Suppressor macrophage treated with lipopolysaccharide for 1 hour (primary cell): ENCODE data around the gene ANKRD29.

Experiments used
- DNase-seq, 3 donors: peaks; one replicate each; pipeline ENCODE4 v3.0.0-alpha.2; 2020 to 2022

ANKRD29 gene

DNA sequence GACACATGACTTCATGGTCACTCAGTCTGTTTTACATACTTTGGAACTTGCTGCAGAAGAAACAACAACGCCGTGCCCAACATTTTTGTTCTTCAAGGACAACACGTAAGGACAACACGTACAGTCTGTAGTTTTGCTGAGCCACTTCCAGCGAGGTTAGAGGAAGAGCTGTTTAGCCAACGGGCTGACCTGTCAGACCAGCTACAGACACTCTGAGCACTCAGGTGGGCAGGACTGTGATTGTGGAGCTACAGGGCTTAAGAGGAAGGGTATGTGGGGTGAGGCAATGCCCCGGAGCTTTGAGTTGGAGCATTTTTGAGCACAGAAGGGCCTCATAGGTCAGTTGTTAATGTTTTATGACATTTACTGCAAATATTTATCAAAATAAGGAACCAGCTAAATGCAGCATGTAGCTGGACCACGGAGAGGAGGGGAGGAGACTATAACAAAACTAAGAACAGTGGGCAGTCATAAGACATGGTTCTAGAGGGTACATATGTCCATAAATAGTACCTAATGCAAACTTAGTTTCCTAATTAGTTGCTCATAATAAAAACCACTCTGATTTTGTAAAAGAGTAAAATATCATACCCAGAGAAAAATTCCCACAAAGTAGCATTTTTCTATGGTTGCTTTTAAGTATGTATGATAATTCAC is 50.1 kb downstream of the ANKRD29 start:
- no peak for DNase-seq

DNA sequence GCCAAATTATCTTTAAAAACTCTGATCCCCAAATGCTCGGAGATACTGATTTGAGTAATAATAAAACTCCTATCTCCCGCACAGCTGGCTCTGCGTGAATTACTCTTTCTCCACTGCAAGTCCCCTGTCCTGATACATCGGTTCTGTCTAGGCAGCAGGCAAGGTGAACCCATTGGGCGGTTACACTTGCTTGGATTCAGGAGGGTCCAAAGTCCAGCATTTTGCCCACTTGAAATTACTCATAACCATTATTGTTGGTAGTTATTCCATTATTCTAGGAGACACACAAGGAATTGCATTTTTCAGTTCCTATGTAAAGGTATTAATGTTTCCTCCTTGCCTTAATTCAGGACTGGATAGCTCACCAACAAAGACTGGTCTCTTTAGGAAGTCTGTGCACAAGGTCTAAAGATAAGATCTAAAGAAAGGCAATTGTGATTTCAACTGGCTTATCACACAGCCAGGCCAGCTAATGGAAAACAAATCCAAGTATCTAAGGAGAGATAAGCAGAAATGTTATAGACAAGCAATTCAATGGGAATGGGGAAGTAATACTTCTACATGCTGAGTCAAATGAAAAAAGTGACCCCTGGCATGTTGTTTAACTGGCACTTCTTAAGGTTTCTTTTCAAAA is 53.2 kb downstream of the ANKRD29 start:
- no peak for DNase-seq

- no peak for DNase-seq
Measured at GRCh38 chr18:23608211-23608610, 54.5 kb downstream of the ANKRD29 start.

- DNase-seq: no peak
Measured at GRCh38 chr18:23605941-23606340, 56.8 kb downstream of the ANKRD29 start.

- DNase-seq: no peak
Measured at GRCh38 chr18:23599809-23600208, 62.9 kb downstream of the ANKRD29 start.

DNA sequence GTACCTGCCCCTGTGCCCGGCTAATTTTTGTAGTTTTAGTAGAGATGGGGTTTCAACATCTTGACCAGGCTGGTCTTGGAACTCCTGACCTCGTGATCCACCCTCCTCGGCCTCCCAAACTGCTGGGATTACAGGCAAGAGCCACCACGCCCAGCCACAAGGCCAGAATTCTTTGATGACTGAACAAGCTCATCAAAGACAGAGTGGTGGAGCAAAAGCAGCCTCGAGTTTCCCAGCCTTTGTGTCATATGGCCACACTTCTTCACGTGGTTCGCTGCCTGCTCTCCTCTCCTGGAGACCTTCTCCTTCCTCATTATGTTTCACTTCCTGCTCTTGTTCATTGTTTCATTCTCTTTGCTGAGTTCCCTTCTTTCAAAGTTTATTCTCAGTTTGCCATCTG is 66.5 kb downstream of the ANKRD29 start:
- peak; percentile 83 to 88 (median 87) for DNase-seq

- no peak for DNase-seq
Measured at GRCh38 chr18:23595591-23595990, 67.1 kb downstream of the ANKRD29 start.

DNA sequence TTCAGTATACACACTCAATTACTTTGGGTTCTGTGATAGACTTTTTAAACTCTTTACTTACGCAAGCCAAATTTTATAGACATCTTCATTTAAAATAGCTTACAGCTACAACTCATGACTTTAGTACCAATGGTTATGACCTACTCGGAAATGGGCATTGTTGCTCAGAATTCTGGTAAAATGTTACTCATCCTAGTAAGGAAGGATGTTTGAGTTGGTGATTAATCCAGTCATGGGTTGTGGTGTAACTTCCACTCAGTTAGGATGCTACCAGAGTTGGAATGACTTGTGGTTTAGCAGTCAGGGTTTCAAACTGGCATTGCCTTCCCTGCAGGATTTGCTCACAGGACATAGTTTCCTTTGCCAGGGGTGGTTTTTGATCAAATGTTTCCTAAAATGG is 69.0 kb downstream of the ANKRD29 start:
- DNase-seq: peak; percentile 85 to 98 (median 95)

- no peak for DNase-seq
Measured at GRCh38 chr18:23592911-23593310, 69.8 kb downstream of the ANKRD29 start.

DNA sequence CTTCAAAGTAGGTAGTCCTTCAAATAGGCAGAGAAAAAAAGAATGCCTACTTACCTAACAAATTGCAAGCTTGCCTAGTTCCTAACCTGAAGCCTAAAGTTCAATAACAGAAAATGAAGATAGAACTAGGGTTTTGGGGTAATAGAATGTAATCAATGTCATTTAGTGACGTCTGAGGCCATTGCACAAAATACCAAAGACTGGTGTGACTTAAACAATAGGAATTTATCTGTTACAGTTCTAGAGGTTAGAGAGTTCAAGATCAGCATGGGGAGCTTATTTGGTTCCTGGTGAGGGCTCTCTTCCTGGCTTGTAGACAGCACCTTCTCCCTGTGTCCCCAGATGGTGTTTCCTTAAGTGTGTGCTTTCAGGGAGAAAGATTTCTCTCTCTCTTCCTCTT is 71.7 kb downstream of the ANKRD29 start:
- no peak for DNase-seq

DNA sequence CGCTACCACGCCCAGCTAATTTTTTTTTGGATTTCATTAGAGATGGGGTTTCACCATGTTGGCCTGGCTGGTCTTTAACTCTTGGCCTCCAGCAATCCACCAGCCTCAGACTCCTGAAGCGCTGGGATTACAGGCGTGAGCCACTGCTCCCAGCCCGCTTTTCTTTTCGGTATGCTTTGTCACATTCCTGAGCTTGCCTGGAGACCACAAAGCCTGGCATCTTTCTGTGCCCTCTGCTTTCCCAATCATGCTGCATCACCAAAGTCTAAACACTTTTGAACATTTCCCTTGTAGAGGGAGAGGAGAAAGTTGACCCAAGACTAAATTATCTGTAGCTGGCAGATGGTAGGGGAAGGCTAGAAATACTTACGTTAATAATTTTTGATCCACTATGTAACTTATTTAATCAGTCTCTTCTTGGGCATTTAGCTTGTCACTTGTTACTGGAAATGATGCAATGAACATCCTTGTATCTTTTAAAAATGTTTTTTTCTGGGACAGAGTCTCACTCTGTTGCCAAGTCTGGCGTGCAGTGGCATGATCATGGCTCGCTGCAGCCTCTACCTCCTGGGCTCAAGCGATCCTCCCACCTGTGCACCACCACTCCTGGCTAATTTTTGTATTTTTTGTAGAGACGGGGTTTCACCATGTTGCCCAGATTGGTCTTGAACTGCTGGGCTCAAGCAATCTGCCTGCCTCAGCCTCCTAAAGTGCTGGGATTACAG is 73.7 kb downstream of the ANKRD29 start:
- DNase-seq: no peak

DNA sequence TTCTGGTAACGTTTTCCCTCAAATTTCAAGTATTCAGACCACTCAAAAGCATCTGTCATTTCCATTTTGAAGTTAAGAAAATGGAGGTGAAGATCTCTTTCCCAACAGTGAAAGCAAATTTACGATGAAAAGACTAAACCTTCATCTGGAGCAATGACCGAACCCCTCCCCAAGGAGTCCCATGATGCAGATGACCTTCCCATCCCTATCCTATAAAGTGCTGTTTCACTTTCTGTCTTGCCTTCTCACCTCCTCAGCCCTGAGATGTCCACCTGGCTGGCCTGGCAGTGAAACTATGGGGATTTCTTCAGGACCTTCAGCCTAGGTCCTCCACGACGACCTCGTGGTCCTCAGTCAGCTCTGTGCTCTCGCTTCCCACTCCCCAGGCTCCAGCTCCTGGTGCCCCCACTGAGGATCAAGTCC is 75.5 kb downstream of the ANKRD29 start:
- DNase-seq: peak in 2 of 3 donors; percentile 25 to 36

DNA sequence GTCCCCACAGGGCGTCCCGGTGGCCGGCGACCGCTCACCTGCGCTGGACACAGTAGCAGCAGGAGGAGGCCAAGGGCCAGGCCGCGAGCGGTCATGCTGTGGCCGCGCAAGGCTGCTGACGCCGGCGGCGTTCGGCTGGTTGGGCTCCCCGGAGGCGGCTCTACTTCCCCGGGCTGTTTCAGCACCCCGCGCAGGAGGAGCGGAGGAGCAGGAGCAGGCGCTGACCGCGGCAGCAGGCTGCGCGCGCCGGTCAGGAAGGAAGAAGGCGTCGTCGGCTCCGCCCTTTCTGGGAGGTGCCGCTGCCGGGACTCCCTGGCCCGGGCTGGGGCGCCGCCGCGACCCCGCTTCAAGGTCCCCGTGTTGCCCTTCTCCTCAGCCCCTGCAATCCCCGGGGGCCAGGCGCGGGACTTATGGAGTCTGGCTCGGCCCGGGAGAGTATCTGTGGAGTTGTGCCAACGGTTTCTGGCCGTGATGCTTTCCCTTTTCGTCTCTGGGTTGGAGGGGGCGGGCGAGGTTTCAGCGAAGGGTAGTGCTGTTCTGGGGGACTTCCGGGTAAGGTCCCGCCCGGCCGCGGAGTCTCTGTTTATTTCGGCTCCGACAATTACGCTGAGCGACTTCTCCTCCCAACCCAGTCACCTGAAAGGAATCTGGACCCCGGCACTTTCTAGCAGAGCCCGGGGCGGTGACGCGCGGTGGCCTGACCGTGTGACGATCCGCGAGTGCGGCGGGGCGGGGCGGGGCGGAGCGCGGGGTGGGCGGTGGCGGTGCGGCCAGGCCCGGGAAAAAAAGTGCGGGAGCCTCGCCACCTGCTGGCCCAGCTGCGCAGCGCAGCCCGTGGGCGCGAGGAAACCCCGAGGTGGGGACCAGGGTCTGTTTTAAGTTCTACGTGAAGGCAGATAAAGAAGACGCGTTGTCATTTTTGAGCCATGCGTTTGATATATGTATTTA is 76.2 kb downstream of the ANKRD29 start, which contains the start of gene NPC1:
NPC1 (minus strand) TSS at position 258 of the 948 bp plus-strand sequence; CDS start at position 95, 163 bp downstream.
- DNase-seq: peak; percentile 97 to 98 (median 98)

- no peak for DNase-seq
Measured at GRCh38 chr18:23585897-23586248, 76.8 kb downstream of the ANKRD29 start.

- peak; percentile 68 to 83 (median 70) for DNase-seq
Measured at GRCh38 chr18:23585007-23585871, 77.5 kb downstream of the ANKRD29 start.

- peak; percentile 42 to 55 (median 50) for DNase-seq
Measured at GRCh38 chr18:23584019-23584983, 78.4 kb downstream of the ANKRD29 start.

- DNase-seq: no peak
Measured at GRCh38 chr18:23583071-23583865, 79.4 kb downstream of the ANKRD29 start.

GRCh38 chr18:23580677-23581367 is 81.9 kb downstream of the ANKRD29 start:
- DNase-seq: no peak
